K562 (cell line): ENCODE measurements around the gene MKS1. TPM values are rescaled to one million over a fixed set of nuclear protein-coding genes. Genes with fewer than 3 reads are reported as not detected.

Source experiments
- BDP1 ChIP-seq: IDR thresholded peaks from 3 replicates; pipeline ENCODE4 v1.6.1; 2011; ENCODE audit not compliant: insufficient read length, insufficient read depth
- CBX3 ChIP-seq, 2 experiments: IDR thresholded peaks; 1 replicate in 1 of 2; 2 replicates in 1 of 2; pipeline ENCODE4 v1.6.1; 2012; ENCODE audit warnings: inconsistent platforms in 2 of 2, low read length in 2 of 2, borderline replicate concordance in 1 of 2, control low read depth in 1 of 2
- FOSL1 ChIP-seq: fragments of 200-800 bp; sonication (Bioruptor generic); conservative IDR thresholded peaks from 2 replicates; pipeline ENCODE4 v1.6.1; 2016; ENCODE audit warnings: missing genetic modification characterization, missing compliant biosample characterization
- JUNB ChIP-seq: fragments of 450-650 bp; formaldehyde crosslinking; conservative IDR thresholded peaks from 2 replicates; pipeline ENCODE4 v1.4.0; 2020; ENCODE audit warnings: mild to moderate bottlenecking
- MTF1 ChIP-seq: fragments of 250-450 bp; sonication (Bioruptor Pico); IDR thresholded peaks from 2 replicates; pipeline ENCODE4 v1.9.0; 2021; ENCODE audit warnings: moderate library complexity, mild to moderate bottlenecking, inconsistent platforms, borderline replicate concordance
- PCBP2 ChIP-seq: fragments of 200-400 bp; formaldehyde crosslinking; IDR thresholded peaks from 2 replicates; pipeline ENCODE4 v1.6.1; 2018; ENCODE audit warnings: low read length, low read depth, mild to moderate bottlenecking, moderate library complexity; ENCODE audit not compliant: poor library complexity, severe bottlenecking
- PHF20 ChIP-seq: fragments of 450-650 bp; IDR thresholded peaks from 2 replicates; pipeline ENCODE4 v1.6.1; 2018; ENCODE audit not compliant: partially characterized antibody
- POLR2A ChIP-seq: fragments of 450-650 bp; conservative IDR thresholded peaks from 2 replicates; pipeline ENCODE4 v1.6.1; 2016
- PTTG1 ChIP-seq: fragments of 450-650 bp; IDR thresholded peaks from 2 replicates; pipeline ENCODE4 v1.6.1; 2016; ENCODE audit warnings: low read depth, mild to moderate bottlenecking, missing genetic modification characterization, missing compliant biosample characterization
- RFX5 ChIP-seq: IDR thresholded peaks from 2 replicates; pipeline ENCODE4 v1.6.1; 2011; ENCODE audit warnings: low read depth, mild to moderate bottlenecking, improper control_type of control experiment, low read length
- SMARCA4 ChIP-seq: fragments of 450-650 bp; IDR thresholded peaks from 2 replicates; pipeline ENCODE4 v1.6.1; 2016
- XRCC5 ChIP-seq: fragments of 200-400 bp; formaldehyde crosslinking; IDR thresholded peaks from 2 replicates; pipeline ENCODE4 v1.6.1; 2017; ENCODE audit warnings: low read depth, mild to moderate bottlenecking, low read length
- ZNF133 ChIP-seq: fragments of 250-450 bp; sonication (Bioruptor Pico); IDR thresholded peaks from 2 replicates; pipeline ENCODE4 v1.4.0; 2020; ENCODE audit warnings: mild to moderate bottlenecking
- ZNF175 ChIP-seq: fragments of 200-800 bp; sonication (Bioruptor generic); IDR thresholded peaks from 2 replicates; pipeline ENCODE4 v1.6.1; 2016; ENCODE audit warnings: low read depth, mild to moderate bottlenecking, missing genetic modification characterization, missing compliant biosample characterization
- ZNF224 ChIP-seq: sonication (generic); formaldehyde crosslinking; IDR thresholded peaks from 2 replicates; pipeline ENCODE4 v1.8.0; 2022; ENCODE audit warnings: mild to moderate bottlenecking, missing genetic modification reagents
- ZNF316 ChIP-seq: fragments of 450-650 bp; IDR thresholded peaks from 2 replicates; pipeline ENCODE4 v1.6.1; 2016
- ZNF431 ChIP-seq: sonication (generic); formaldehyde crosslinking; IDR thresholded peaks from 2 replicates; pipeline ENCODE4 v1.8.0; 2022; ENCODE audit warnings: mild to moderate bottlenecking, missing genetic modification reagents
- polyA plus RNA-seq, 8 experiments: library from polyadenylated mRNA; depleted of rRNA in 4 of 8; stranded (reverse) in 5 of 8; unstranded in 3 of 8; fragments of >200 nt; fragmentation: Nextera tagmentation in 2 of 8; fragmentation: Illumina TruSeq in 1 of 8; extraction: Ambion mirVana in 2 of 8; extraction: Trizol in 1 of 8; gene quantifications; 2 replicates each; pipeline versions ENCODE4 v1.2.1 to v1.2.3, GENCODE V29; 2011 to 2014; ENCODE audit warnings: inconsistent platforms in 1 of 8, missing spikeins in 1 of 8
- total RNA-seq, 7 experiments: library from RNA; depleted of rRNA in 6 of 7; stranded (reverse); fragments of >200 nt in 6 of 7; fragmentation: Illumina TruSeq in 2 of 7; extraction: Trizol in 2 of 7; gene quantifications; 2 replicates each; pipeline versions ENCODE4 v1.2.1 to v1.2.3, GENCODE V29; 2011 to 2021; ENCODE audit warnings: low replicate concordance in 1 of 7
- TF ChIP-seq, protein P1 (sequence below): sonication (generic); formaldehyde crosslinking; IDR thresholded peaks from 2 replicates; pipeline ENCODE4 v1.8.0; 2023; ENCODE audit warnings: mild to moderate bottlenecking, missing genetic modification reagents
- TF ChIP-seq, protein P2 (sequence below): sonication (generic); formaldehyde crosslinking; IDR thresholded peaks from 2 replicates; pipeline ENCODE4 v1.8.1; 2023; ENCODE audit warnings: mild to moderate bottlenecking, missing genetic modification reagents
- TF ChIP-seq, protein P3 (sequence below): fragments of 450-650 bp; conservative IDR thresholded peaks from 2 replicates; pipeline ENCODE4 v1.6.1; 2016; ENCODE audit warnings: missing genetic modification characterization, low read depth, mild to moderate bottlenecking, missing compliant biosample characterization, moderate library complexity
- TF ChIP-seq, protein P4 (sequence below): fragments of 450-650 bp; IDR thresholded peaks from 2 replicates; pipeline ENCODE4 v1.6.1; 2018; ENCODE audit warnings: mild to moderate bottlenecking, low read depth; ENCODE audit not compliant: partially characterized antibody

Gene MKS1
- total and polyA plus RNA-seq, 9 of the 15 experiments (the other 6 are each of a cell fraction or from before 2014, with no cell fraction given): 16.3 to 31.0 (median 25.9) TPM

DNA sequence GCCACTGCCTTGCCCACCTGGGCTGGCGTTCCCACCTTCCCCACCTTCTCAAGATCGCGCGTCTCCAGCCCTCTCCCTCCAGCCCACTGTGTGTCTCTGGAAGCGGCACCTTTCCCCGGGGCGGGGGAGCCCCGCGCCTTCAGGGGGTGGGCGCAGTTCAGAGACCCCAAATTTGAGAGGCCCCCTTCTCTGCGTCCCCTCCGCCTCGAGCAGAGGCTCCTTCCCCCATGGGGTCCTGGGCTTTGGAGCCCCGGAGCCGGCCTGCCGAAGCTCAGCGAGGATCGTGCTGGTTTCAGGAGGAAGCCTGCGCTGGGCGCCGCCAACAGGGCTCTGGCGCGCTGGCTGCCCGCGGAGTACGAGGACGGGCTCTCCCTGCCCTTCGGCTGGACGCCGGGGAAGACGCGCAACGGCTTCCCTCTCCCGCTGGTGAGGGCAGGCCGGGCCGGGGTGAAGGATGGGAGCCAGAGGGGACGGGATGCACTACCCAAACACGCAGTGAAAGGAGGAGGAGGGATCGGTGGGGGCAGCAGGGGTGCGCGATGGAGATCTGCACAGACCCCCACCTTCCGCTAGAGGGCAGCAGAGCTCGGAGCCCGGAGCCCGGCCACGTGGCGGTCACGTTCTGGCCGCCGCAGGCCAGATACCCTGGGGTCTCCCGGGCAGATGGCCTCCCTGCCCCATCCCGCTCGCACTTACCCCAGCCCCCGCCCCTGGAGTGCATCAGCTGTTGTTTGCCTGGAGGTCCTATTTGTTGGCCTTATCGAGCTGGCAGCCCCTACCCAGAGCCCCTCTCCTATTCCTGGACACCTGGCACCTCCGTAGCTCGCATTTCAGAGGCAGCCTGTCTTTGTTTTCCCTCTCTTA lies 30.4 kb upstream of the MKS1 start (continued):
- TF ChIP-seq, protein P1, sequence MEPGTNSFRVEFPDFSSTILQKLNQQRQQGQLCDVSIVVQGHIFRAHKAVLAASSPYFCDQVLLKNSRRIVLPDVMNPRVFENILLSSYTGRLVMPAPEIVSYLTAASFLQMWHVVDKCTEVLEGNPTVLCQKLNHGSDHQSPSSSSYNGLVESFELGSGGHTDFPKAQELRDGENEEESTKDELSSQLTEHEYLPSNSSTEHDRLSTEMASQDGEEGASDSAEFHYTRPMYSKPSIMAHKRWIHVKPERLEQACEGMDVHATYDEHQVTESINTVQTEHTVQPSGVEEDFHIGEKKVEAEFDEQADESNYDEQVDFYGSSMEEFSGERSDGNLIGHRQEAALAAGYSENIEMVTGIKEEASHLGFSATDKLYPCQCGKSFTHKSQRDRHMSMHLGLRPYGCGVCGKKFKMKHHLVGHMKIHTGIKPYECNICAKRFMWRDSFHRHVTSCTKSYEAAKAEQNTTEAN (CRISPR knock-in tag): no peak; the same call in 1 of the 2 replicates
- TF ChIP-seq ZNF224 (CRISPR knock-in tag) (peak; percentile 75; the same call in 1 of the 2 replicates), SMARCA4 (no peak), JUNB (no peak), ZNF316 (no peak), ZNF133 (CRISPR knock-in tag) (no peak), PCBP2 (no peak), RFX5 (no peak), FOSL1 (tag) (no peak), POLR2A (no peak), MTF1 (no peak), PTTG1 (tag) (no peak), ZNF431 (CRISPR knock-in tag) (peak; percentile 80; the same call in 1 of the 2 replicates), CBX3 (IDR thresholded peaks at IDR 0.05; ENCODE audit: borderline replicate concordance in 1 of 2, low read length in 2 of 2) (peak in 1 of 2 experiments; percentile 70; a peak in 1 of 3 replicates), XRCC5 (0 out of 2 replicates have a peak, but pooled peaks have one; percentile 62), PHF20 (peak; percentile 19), ZNF175 (no peak), BDP1 (no peak)
- TF ChIP-seq, protein P2, sequence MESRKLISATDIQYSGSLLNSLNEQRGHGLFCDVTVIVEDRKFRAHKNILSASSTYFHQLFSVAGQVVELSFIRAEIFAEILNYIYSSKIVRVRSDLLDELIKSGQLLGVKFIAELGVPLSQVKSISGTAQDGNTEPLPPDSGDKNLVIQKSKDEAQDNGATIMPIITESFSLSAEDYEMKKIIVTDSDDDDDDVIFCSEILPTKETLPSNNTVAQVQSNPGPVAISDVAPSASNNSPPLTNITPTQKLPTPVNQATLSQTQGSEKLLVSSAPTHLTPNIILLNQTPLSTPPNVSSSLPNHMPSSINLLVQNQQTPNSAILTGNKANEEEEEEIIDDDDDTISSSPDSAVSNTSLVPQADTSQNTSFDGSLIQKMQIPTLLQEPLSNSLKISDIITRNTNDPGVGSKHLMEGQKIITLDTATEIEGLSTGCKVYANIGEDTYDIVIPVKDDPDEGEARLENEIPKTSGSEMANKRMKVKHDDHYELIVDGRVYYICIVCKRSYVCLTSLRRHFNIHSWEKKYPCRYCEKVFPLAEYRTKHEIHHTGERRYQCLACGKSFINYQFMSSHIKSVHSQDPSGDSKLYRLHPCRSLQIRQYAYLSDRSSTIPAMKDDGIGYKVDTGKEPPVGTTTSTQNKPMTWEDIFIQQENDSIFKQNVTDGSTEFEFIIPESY: peak; percentile 96
- TF ChIP-seq, protein P3, sequence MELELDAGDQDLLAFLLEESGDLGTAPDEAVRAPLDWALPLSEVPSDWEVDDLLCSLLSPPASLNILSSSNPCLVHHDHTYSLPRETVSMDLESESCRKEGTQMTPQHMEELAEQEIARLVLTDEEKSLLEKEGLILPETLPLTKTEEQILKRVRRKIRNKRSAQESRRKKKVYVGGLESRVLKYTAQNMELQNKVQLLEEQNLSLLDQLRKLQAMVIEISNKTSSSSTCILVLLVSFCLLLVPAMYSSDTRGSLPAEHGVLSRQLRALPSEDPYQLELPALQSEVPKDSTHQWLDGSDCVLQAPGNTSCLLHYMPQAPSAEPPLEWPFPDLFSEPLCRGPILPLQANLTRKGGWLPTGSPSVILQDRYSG: peak; percentile 66; the same call in 1 of the 2 replicates
- TF ChIP-seq, protein P4, sequence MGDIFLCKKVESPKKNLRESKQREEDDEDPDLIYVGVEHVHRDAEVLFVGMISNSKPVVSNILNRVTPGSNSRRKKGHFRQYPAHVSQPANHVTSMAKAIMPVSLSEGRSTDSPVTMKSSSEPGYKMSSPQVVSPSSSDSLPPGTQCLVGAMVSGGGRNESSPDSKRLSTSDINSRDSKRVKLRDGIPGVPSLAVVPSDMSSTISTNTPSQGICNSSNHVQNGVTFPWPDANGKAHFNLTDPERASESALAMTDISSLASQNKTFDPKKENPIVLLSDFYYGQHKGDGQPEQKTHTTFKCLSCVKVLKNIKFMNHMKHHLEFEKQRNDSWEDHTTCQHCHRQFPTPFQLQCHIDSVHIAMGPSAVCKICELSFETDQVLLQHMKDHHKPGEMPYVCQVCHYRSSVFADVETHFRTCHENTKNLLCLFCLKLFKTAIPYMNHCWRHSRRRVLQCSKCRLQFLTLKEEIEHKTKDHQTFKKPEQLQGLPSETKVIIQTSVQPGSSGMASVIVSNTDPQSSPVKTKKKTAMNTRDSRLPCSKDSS: no peak
